Mucosa of stomach (tissue), 1 donor: Measurements from ENCODE around the gene KIAA1143.

ENCODE experiments used
- H3K27me3 ChIP-seq: one replicate; pipeline ENCODE4 v1.7.0; 2013; ENCODE audit warnings: mild to moderate bottlenecking, low read length; ENCODE audit not compliant: control insufficient read depth, insufficient read depth
- H3K36me3 ChIP-seq: one replicate; pipeline ENCODE4 v1.7.0; 2013; ENCODE audit warnings: low read length; ENCODE audit not compliant: control insufficient read depth, insufficient read depth
- H3K4me1 ChIP-seq: one replicate; pipeline ENCODE4 v1.7.0; 2013; ENCODE audit warnings: mild to moderate bottlenecking, low read length; ENCODE audit not compliant: control insufficient read depth, insufficient read depth
- H3K4me3 ChIP-seq: one replicate; pipeline ENCODE4 v1.7.0; 2013; ENCODE audit warnings: low read length
- H3K9ac ChIP-seq: one replicate; pipeline ENCODE4 v1.7.0; 2013; ENCODE audit warnings: mild to moderate bottlenecking, low read length, moderate library complexity
- H3K9me3 ChIP-seq: one replicate; pipeline ENCODE4 v1.7.0; 2013; ENCODE audit warnings: mild to moderate bottlenecking, low read length, moderate library complexity; ENCODE audit not compliant: control insufficient read depth
- donor health status: Pancreatic carcinoma.

The KIAA1143 gene

GRCh38 chr3:44734646-44735168 lies 26.7 kb downstream of the KIAA1143 start:
- Histone ChIP-seq H3K9me3 (peaks cover 15% of the 10 kb centered on the region), H3K9ac (no peak overlapping the region), H3K4me1 (no peaks in the 10 kb centered on the region), H3K36me3 (peaks cover 5% of the 10 kb centered on the region), H3K27me3 (no peaks in the 10 kb centered on the region), H3K4me3 (no peak overlapping the region)

- no peaks in the 10 kb centered on the region for H3K27me3 ChIP-seq
- H3K4me1 ChIP-seq: no peaks in the 10 kb centered on the region
- H3K9ac ChIP-seq: peak within 1 kb of the TSS; percentile 62
- H3K4me3 ChIP-seq: peak within 1 kb of the TSS; percentile 45
- peaks cover 21% of the 10 kb centered on the region for H3K9me3 ChIP-seq
- H3K36me3 ChIP-seq: peaks cover 5% of the 10 kb centered on the region
Measured at GRCh38 chr3:44729384-44729910, 32.0 kb downstream of the KIAA1143 start, which contains the start of gene ZNF501. Gene ZNF501, plus strand, starts transcription at chr3:44729635. Its CDS starts 4,787 bp downstream, at chr3:44734422.

- Histone ChIP-seq H3K4me1 (no peaks in the 10 kb centered on the region), H3K9ac (no peak overlapping the region), H3K27me3 (no peaks in the 10 kb centered on the region), H3K9me3 (peaks cover 38% of the 10 kb centered on the region), H3K4me3 (no peak overlapping the region), H3K36me3 (no peaks in the 10 kb centered on the region)
Measured at GRCh38 chr3:44722103-44722401, 39.4 kb downstream of the KIAA1143 start.

GRCh38 chr3:44721231-44722102 lies 40.0 kb downstream of the KIAA1143 start:
- Histone ChIP-seq H3K27me3 (no peaks in the 10 kb centered on the region), H3K36me3 (no peaks in the 10 kb centered on the region), H3K9me3 (peaks cover 37% of the 10 kb centered on the region), H3K9ac (no peak overlapping the region), H3K4me3 (no peak overlapping the region), H3K4me1 (no peaks in the 10 kb centered on the region)

- Histone ChIP-seq H3K36me3 (no peaks in the 10 kb centered on the region), H3K9me3 (peaks cover 6% of the 10 kb centered on the region), H3K4me3 (peak within 1 kb of the TSS; percentile 51), H3K4me1 (no peaks in the 10 kb centered on the region), H3K27me3 (no peaks in the 10 kb centered on the region), H3K9ac (peak within 1 kb of the TSS; percentile 62)
Measured at GRCh38 chr3:44712455-44713075, 48.9 kb downstream of the KIAA1143 start, which contains the start of gene ZNF502. Gene ZNF502, plus strand, starts transcription at chr3:44712660. Its CDS starts 7,602 bp downstream, at chr3:44720262.
